ENCODE measurements around the gene FSTL3.

- no peak for TF ChIP-seq JUND (IDR thresholded peaks at IDR 0.05)
- no peak for TF ChIP-seq CTCF (IDR thresholded peaks at IDR 0.05)
- no peak for TF ChIP-seq FOXM1 (IDR thresholded peaks at IDR 0.05; ENCODE audit: low read depth)
- TF ChIP-seq NFIC (IDR thresholded peaks at IDR 0.05; ENCODE audit: borderline replicate concordance): no peak
- TF ChIP-seq NRF1 (IDR thresholded peaks at IDR 0.05; ENCODE audit: low read depth, low read length): no peak
Measured at GRCh38 chr19:633786-634639, 42.2 kb upstream of the FSTL3 start.
